GOT3 (cell line): ENCODE measurements around the gene FKBP2.
A peak's percentile ranks its signal among the peaks of the same experiment; 100 is the strongest.

Source experiments
- DNase-seq: peaks from one replicate; lab custom pipeline; 2025; ENCODE audit warnings: mixed read lengths; lab: John Stamatoyannopoulos, UW

The FKBP2 gene

GRCh38 chr11:64240435-64241240 lies at the start of gene FKBP2:
Gene FKBP2, plus strand, starts transcription at chr11:64241095. Its CDS starts 1,293 bp downstream, at chr11:64242388.
- DNase-seq = peak; percentile 94

- DNase-seq = no peak
Observed at GRCh38 chr11:64192434-64192833, 48.5 kb upstream of the FKBP2 start.

- DNase-seq = no peak
Observed at GRCh38 chr11:64196626-64197025, 44.3 kb upstream of the FKBP2 start.

GRCh38 chr11:64198511-64198910 lies 42.4 kb upstream of the FKBP2 start:
- DNase-seq = no peak

- DNase-seq = no peak
Observed at GRCh38 chr11:64201543-64201942, 39.4 kb upstream of the FKBP2 start.

GRCh38 chr11:64202992-64203391 lies 37.9 kb upstream of the FKBP2 start:
- DNase-seq = no peak

GRCh38 chr11:64203421-64204079 lies 37.3 kb upstream of the FKBP2 start:
- no peak for DNase-seq

GRCh38 chr11:64204080-64204440 lies 36.8 kb upstream of the FKBP2 start:
- no peak for DNase-seq

GRCh38 chr11:64204464-64204989 lies 36.4 kb upstream of the FKBP2 start:
- no peak for DNase-seq

- DNase-seq = no peak
Observed at GRCh38 chr11:64206457-64207255, 34.2 kb upstream of the FKBP2 start, which contains the start of gene FERMT3. Gene FERMT3, plus strand, starts transcription at chr11:64206721. Its CDS starts 644 bp downstream, at chr11:64207365.

GRCh38 chr11:64207256-64208085 lies 33.4 kb upstream of the FKBP2 start:
- DNase-seq = no peak

- DNase-seq = no peak
Observed at GRCh38 chr11:64208086-64208795, 32.7 kb upstream of the FKBP2 start.

GRCh38 chr11:64208796-64209562 lies 31.9 kb upstream of the FKBP2 start:
- no peak for DNase-seq

- DNase-seq = no peak
Observed at GRCh38 chr11:64209563-64209843, 31.4 kb upstream of the FKBP2 start.

GRCh38 chr11:64210301-64211020 lies 30.4 kb upstream of the FKBP2 start:
- DNase-seq = no peak

- no peak for DNase-seq
Observed at GRCh38 chr11:64211181-64211872, 29.6 kb upstream of the FKBP2 start.

GRCh38 chr11:64216879-64217278 lies 24.0 kb upstream of the FKBP2 start:
- no peak for DNase-seq

- DNase-seq = no peak
Observed at GRCh38 chr11:64218628-64219353, 22.1 kb upstream of the FKBP2 start.
